ENCODE data around the gene TPPP3.
A peak's percentile ranks its signal among the peaks of the same experiment; 100 is the strongest.
"Not testable (repeated sequence)": the region's sequence is repeated elsewhere in the genome, so short reads cannot be mapped to it uniquely, and the experiment has no call there.

TPPP3 gene

DNA sequence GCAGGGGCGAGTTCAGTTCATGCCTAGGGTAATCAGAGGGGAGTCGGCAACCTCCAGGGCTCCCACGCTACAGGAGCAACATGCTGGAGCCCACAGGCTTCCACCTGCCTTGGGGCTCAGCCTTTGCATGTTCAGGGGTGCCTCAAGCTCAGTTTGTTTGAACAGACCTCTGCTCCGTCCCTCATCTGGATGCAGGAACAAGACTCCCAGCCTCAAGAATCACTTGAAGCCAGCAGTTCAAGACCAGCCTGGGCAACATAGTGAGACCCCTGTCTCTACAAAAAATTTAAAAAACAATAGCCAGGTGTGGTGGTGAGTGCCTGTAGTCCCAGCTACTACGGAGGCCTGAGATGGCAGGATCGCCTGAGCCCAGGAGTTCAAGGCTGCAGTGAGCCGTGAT is 32.7 kb upstream of the TPPP3 start:
- no peak for DNase-seq (ENCODE audit: low read depth)

DNA sequence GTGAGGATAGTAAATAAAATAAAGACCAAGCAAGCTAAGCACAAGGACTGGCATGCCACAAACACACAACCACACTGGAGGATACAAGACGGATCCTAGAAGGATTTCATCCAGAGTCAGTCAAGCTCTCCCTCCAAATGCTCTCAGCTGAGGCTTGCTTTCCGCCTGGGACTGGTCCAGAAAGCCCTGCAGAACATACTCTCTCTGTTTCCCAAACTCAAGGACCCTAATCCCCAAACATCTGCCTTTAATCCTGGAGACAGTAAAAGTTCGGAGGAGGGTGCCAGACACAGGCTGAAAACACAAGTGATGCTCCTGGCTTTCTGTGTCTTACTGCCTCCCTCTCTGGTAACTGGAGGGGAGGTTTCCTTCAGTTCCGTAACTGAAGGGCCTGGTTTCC is 32.3 kb upstream of the TPPP3 start:
- DNase-seq (ENCODE audit: low read depth): no peak

DNA sequence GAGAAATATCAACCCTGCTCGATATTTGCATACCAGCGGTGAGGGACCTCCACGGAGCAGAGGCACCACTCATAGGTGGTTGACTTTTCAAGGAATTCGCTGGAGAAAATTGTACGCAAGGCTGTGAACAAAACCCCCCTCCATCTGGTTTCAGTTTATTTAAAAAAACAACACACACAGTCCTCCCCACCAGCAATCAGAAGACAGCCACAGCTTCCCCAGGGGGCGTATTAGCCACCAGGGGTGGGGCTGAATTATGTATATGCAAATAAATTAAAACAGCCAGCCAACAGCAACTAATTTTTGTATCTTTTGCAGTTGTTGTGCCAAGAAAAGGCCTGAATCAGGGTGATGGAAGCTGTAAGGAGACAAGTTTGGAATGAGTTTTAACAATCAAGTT is 31.8 kb upstream of the TPPP3 start:
- DNase-seq (ENCODE audit: low read depth): no peak

DNA sequence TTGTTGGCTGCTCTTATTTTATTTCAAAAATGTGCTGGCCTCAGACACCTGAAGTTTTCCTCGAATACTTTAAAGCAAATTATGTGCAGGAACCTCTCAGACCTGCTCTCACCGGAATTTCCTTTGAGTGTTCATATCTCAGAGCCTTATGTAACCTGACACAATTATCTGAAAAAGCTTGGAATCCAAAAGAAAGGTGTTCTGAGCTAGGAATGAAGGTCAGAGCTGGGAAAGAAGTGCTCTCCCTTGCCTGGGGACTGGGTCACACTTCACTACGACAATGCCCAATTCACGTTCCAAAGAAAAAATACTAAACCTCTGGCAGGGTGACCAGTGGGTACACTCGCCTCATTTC is 30.9 kb upstream of the TPPP3 start:
- DNase-seq (ENCODE audit: low read depth): no peak

DNA sequence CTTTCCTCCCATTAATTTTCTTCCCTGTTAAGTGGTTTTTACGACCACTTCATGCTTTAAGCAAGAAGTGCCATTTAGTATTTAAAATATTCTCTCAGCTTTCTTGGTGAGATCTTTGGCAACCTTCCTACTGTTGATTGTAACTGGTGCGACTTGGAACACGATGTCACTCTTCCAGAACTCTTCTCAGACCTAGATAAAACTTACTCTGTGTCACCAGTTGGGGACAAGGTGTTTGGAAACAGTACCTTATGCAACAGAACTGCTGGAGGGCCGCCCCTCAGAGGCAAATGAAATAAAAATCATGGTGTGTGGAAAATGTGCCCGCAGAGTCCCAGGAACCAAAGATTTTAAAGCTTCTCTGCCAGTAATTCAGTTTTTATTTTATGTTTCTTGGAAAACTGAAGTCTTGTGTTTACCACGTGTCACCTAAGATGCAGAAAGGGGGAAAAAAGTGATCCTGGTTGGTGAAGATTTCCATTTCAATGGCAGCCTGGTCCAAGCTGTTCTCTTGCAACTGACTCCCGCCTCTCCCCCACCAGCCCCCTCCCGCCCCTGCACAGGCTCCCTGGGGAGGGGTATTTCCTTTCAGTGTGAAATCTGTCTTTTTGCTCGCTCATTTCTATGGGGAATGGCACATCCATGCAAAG is 30.4 kb upstream of the TPPP3 start:
- DNase-seq (ENCODE audit: low read depth): no peak

DNA sequence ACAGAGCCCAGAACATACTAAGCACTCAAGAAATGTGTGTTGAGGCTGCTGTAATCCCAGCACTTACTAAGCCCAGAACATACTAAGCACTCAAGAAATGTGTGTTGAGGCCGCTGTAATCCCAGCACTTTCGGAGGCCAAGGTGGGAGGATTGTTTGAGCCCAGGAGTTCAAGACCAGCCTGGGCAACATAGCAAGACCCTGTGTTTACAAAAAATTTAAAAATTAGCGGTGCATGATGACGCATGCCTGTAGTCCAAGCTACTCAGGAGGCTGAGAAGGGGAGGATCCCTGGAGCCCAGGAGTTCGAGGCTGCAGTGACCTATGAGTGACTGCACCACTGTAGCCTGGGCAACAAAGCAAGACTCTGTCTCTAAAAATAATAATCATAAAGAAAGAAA is 29.7 kb upstream of the TPPP3 start:
- no peak for DNase-seq (ENCODE audit: low read depth)

DNA sequence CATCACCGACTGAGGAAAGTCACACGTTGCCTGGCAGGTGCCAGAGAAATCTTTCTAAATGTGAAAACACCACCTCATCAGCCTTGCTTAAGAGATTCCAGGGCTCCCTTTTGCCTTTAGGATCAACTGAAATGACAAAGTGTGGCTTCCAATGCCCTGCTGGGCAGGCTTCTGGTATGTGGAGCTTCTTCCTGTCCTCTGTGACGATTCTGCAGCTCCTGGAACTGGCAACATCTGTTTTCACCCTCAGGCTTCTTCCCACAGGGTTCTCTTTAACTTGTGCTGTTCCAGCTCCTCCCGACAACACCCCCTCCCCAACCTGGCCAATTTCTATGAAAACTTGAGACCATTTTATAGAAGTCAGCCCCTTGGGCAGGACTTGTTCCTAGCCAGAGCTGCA is 27.7 kb upstream of the TPPP3 start:
- DNase-seq (ENCODE audit: low read depth): no peak

DNA sequence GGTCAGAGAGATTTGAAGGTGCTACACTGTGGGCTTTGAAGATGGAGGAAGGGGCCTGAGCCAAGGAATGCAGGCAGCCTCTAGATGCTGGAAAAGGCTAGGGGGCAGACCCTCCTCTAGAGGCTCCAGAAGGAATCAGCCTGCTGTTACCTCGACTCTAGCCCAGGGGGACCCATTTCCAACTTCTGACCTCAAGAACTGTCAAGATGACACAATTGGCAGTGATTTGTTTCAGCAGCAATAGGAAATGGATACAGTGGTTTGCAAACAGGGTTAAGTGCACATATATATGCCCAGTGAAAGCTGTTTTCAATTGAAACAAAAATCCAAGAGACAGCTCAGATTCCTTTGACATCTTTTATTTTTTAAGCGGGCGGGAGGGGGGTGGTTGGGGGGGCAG is 26.6 kb upstream of the TPPP3 start:
- DNase-seq (ENCODE audit: low read depth): no peak

DNA sequence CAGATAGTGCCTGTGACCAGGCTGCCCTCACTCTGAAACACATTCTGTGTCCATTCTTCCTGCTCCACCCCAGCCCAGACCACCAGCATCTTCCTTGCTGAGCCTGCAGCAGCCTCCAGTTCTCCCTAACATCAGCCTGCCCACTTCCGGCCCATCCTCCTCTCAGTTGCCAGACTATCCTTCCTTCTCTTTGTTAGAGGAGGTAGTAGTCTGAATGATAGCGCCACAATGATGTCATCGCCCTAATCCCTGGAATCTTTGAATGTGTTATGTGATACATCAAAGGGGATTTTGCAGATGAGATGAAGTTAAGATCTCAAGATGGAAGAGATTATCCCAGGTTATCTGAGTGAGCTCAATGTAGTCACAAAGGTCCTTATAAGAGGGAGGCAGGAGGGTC is 26.2 kb upstream of the TPPP3 start:
- DNase-seq (ENCODE audit: low read depth): no peak

DNA sequence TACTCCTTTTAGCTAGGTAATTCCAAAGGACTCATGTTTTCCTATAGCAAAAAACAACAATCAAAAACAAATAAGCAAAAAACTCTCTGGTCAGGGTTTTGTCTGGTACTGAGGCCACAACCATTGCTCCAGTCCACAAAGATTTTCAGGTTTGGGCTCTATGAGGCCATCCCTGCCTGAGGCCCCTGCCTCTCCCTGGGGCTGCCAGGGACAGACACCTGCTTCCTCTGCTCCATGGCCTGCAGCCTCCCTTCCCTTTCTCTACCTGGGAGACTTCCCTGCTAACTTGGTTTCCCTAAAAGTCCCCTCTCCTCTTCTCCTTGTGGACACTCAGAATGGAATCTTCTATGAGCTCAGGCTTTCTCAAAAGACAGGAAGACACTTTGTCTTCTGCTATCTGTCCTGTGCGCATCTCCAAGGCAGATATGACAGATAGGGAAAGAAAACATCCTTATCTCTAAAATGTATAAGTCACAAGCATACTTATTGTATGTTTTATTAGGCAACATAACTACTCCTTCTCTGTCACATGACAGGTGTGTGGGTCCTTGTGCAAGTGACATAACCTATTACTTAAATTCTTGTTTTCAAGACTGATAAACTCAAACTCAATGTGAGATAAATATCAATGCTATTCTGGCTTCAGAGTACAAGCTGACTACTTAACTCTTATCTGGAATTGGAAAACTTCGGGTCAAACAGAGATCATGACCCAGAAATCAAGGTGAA is 24.2 kb upstream of the TPPP3 start:
- DNase-seq (ENCODE audit: low read depth): no peak

DNA sequence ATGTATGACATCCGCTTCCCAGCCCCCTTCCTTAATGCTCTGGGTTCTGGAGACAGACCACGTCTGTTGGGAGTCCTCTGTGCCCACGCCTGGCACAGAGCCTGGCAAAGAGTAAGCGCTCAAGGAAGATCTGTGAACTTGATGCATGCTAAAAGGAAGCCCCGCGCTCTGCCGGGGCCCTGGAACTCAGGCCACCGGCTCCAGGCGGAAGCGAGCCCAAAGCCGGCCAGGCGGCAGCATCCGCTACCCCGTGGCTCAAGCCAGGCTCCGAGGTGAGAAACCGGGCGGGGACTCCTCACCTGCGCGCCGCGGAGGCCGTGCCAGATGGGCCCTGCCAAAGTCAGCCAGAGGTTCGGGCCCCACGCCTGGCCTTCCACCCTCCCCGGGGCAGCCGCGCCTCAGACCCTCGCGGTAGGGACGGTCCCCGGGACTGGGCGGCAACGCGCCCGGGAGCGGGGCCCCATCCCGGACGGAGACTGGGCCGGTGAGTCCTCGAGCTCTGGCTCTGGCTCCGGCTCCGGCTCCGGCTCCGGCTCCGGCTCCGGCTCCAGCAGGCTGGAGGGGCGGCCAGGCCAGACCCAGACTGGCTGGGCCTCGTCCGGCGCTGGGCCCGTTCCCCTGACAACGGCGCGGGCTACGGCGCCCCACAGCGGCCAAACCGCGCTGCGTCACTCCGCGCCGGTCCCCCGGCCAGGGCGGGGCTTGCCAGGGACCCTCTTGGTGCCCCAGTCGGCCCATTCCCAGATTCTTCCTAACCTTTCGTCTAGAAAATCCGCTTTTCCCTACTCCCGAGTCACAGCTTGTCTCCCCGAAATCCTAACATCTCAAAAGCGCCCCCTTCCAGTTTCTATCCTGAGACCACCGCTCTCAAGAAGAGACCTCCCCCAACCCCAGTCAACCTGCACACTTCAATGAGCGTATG is 22.8 kb upstream of the TPPP3 start, which contains the start of gene ZDHHC1:
TSS of gene ZDHHC1 (minus strand) at position 606 of the 922 bp plus-strand sequence. CDS start 8,702 bp downstream, outside the sequence.
- peak; percentile 76 for DNase-seq (ENCODE audit: low read depth)

DNA sequence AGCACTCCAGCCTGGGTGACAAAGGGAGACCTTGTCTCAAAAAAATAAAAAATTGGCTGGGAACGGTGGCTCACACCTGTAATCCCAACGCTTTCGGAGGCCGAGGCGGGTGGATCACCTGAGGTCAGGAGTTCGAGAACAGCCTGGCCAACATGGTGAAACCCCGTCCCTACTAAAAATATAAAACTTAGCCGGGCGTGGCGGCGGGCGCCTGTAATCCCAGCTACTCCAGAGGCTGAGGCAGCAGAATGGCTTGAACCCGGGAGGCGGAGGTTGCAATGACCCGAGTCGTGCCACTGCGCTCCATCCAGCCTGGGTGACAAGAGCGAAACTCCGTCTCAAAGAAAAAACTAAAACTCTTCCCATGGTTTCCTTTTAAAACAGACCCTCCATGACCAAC is 22.1 kb upstream of the TPPP3 start:
- DNase-seq (ENCODE audit: low read depth): not testable (repeated sequence)

DNA sequence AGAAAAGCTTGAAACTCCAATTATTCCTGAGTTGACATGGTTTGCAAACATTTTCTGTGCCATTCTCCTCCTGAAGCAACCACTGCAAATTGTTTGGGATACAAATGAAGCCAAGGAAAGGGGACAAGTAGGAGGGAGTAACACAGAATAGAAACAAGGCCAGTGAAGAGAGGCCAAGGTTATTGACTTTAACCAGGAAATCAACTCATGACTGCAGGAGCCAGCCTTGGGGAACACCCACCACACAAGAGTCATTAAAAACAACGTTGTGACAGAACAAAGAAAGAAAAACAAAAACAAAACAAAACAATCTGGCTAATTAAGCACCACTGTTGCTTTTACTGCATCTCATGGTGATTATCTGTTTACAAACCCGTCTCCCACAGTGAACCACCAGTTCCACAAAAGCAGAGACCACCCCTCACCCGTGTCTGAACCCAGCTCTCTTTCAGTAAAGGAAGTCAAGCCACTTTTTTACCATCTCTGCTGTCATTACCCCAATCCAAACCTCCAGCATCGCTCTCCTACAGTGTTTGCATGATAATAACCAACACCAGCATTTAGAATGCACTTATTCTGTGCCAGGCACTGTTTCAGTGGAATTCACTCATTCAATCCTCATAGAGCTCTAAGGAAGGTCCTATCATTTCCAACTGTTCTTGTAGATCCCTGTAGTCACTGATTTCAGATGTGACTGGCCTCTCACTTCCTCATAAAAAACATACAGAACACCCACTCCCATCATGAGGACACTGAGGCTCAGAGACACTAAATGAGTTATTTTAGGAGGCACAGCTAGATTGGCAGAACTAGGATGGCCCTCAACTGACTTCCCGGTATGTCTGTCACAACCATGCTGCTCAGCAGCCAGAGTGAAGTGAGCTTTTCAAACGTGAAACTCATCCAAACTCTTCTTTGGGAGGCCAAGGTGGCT is 20.9 kb upstream of the TPPP3 start:
- no peak for DNase-seq (ENCODE audit: low read depth)

DNA sequence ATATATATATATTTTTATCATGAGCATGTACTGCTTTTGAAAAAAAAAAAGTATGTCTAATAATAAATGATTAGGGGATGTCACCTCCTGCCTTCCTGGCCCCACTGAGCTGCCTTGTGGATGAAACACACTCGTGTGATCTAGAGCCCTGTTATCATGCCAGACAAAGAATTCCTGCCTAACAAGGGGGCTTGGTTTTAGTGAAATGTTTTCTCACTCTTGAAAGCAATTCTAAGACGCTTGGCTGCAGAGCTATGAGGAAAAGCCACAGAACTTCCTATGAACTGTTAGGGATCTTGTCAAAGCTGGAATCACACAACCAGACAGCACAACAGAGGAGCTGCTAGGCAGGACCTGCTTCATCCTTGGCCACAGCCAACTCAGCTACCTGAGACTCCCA is 19.0 kb upstream of the TPPP3 start:
- DNase-seq (ENCODE audit: low read depth): no peak

DNA sequence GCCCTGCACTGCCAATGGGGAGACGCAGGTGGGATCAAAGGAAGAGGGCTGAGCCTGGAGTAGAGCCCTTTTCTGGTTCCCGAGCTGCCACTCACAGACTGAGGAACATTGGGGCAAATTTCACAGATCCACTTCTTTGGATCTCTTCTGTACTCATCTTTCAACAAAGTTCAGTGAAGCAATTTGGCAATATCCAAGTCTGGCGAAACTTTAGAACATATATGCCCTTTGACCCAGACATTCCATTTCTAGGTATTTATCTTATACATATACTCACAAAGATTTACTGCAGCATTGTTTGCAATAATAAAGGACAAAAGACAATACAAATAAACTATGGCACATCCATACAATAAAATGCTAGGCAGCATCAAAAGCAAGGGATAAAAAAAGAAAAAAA is 18.0 kb upstream of the TPPP3 start:
- DNase-seq (ENCODE audit: low read depth): no peak

DNA sequence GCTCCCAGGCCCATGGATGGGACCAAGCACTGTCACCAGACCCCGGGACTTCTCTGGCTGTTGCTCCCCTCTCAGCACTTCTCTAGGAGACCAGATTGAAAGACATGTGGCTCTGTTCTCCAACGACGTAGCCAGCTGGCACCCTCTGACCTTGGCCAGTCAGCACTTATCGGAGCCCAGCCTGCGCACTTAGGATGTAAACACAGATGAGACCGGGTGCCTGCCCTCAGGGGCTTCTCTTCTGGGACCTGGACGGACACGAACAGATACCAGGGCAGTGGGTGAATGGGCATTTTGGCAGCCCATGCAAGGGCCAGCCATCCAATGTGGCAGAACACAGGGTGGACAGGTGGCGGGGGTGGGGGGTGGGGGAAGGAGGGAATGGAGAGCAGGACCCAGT is 16.3 kb upstream of the TPPP3 start:
- DNase-seq (ENCODE audit: low read depth): no peak

DNA sequence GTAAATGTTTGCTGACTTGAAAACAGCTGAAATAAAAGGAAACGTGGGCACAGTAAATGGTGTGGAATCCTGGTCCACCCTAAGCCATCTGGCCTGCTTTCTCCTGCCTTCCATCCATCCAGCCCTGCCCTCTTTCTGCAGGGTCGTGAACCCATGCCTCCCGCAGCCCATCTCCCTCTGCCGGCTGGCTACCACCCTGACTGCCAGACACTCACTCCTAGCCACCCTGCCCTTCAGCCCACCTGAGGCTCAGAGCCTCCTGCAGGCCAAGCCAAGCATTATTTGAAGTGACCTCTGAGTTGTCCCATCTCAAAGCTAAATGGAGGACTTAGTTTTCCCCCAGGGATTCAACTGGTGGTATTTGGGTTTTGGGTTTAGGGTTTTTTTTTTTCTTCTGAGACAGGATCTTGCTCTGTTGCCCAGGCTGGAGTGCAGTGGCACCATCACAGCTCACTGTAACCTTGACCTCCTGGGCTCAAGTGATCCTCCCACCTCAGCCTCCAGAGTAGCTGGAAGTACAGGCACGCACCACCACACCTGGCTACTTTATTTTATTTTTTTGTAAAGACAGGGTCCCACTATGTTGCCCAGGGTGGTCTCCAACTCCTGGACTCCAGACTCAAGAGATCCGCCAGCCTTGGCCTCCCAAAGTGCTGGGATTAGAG is 14.6 kb upstream of the TPPP3 start:
- no peak for DNase-seq (ENCODE audit: low read depth)

DNA sequence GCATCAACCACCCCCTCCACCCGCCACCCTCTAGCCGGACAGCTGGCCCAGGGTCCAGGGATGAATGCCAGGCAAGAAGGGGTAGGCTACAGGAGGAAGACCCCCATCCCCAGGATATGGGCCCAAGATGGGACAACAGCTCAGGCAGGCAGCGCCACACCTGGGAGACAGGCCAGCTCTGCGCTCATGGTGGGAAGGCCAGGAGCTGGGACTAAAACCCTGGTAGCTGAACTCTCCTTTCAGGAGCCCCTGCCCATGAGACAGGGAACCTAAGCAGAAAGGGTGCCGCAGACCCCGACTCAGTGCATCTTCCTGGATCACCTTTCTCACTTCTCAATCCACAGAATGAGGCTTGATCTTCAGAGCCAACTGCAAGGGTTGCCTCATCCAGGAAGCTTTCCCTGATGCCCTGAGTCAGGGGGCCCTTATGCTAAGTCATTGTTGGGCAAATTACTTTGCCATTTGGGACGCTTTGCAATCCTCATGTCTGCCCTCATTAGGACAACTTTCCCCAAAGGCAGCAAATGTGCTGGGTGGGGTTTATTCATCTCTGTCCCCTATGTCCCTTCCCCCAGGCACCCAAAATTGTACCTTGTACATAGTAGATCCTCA is 14.0 kb upstream of the TPPP3 start:
- DNase-seq (ENCODE audit: low read depth): peak; percentile 63

DNA sequence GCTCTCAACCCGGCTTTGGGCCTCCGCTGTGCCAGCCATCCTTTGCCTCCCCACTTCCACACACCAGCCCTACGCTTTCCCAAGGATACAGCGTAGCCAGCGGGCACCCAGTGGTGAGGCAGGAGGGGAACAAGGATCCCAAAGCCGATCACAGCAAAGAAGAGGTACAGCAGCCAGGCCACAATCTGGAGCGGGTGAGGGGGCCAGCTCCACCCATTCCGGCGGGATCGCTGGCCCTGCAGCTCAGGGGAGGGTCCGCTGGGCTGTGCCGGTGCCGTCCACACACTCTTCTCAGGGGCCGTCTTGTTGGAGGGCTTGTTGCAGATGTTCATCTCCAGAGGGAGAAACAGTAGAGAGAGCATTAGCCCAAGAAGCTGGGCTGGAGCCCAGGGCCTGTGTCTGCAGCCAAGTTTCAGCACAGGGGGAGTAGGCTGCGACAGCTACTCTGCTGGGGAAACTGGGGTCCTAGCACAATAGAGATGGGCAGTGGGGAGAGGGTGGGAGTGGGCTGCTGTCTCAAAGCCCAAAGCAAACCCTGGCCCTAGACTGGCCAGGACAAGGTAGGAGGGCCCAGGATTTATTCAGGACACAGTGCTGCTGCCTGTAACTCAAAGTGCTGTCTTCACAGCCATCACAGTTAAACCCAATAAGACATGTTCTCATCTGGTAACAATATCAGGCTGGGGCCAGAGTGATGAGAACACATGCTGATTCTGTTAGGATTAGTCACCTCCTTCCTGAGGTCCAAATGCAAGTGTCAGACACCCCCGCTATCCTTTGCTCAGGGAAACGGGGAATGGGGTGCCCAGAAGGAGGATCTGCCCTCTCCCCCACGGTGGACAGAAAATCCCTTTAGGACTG is 13.0 kb upstream of the TPPP3 start:
- DNase-seq (ENCODE audit: low read depth): peak; percentile 90

DNA sequence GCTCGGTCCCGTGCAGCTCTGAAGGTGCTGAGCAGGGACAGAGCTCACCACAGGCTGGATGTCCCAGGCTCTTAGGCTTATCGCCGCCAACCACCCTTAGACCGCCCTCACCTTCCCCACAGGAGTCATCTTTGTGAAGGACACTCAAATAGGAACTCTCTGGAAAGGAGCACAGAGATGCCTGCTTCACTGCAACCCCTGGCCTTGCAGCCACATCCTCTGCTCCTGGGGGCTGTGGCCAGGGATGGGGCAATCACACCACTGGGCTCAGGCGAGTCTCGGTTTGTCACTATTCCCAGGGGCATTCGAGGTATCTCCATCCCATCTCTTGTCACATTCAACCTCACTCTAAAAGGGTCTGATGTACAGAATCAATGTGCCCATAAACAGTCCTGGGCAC is 12.0 kb upstream of the TPPP3 start:
- DNase-seq (ENCODE audit: low read depth): no peak
